ENCODE measurements around the gene NELFB.

The NELFB gene

GRCh38 chr9:137268538-137269201 is 13.5 kb downstream of the NELFB start:
- no peak for DNase-seq (ENCODE audit: low read depth)

GRCh38 chr9:137269231-137269772 is 14.2 kb downstream of the NELFB start:
- no peak for DNase-seq (ENCODE audit: low read depth)

GRCh38 chr9:137270929-137271695 is 16.0 kb downstream of the NELFB start:
- no peak for DNase-seq (ENCODE audit: low read depth)

- no peak for DNase-seq (ENCODE audit: low read depth)
Observed at GRCh38 chr9:137271696-137272076, 16.6 kb downstream of the NELFB start.

- no peak for DNase-seq (ENCODE audit: low read depth)
Observed at GRCh38 chr9:137272241-137273094, 17.3 kb downstream of the NELFB start.

GRCh38 chr9:137273095-137273490 is 18.0 kb downstream of the NELFB start:
- DNase-seq (ENCODE audit: low read depth), result no peak

- no peak for DNase-seq (ENCODE audit: low read depth)
Observed at GRCh38 chr9:137273611-137274320, 18.6 kb downstream of the NELFB start.

GRCh38 chr9:137275203-137275587 is 20.1 kb downstream of the NELFB start:
- DNase-seq (ENCODE audit: low read depth), result no peak

- DNase-seq (ENCODE audit: low read depth), result no peak
Observed at GRCh38 chr9:137275588-137276472, 20.7 kb downstream of the NELFB start.

GRCh38 chr9:137276473-137277328 is 21.6 kb downstream of the NELFB start:
- DNase-seq (ENCODE audit: low read depth), result no peak

- no peak for DNase-seq (ENCODE audit: low read depth)
Observed at GRCh38 chr9:137277329-137278041, 22.4 kb downstream of the NELFB start, which contains the start of gene TOR4A. TOR4A (plus strand) TSS chr9:137277726; CDS start chr9:137278690, 964 bp downstream.

GRCh38 chr9:137278061-137278701 is 23.1 kb downstream of the NELFB start:
- no peak for DNase-seq (ENCODE audit: low read depth)

GRCh38 chr9:137278721-137279711 is 23.9 kb downstream of the NELFB start:
- no peak for DNase-seq (ENCODE audit: low read depth)

- DNase-seq (ENCODE audit: low read depth), result no peak
Observed at GRCh38 chr9:137279741-137280473, 24.8 kb downstream of the NELFB start.

GRCh38 chr9:137280474-137281344 is 25.6 kb downstream of the NELFB start:
- no peak for DNase-seq (ENCODE audit: low read depth)

All from stimulated activated CD4-positive, alpha-beta T cell treated with anti-CD3 and anti-CD28 coated beads, Interleukin-2, amount 100 ng/mL, for 4 hours (primary cell).